SK-N-SH (cell line): ENCODE data around the gene RHOBTB1. TPM values are rescaled to one million over a fixed set of nuclear protein-coding genes. Genes with fewer than 3 reads are reported as not detected.

Source experiments
- CTCF ChIA-PET: fragments of 300-600, 350-600 bp; formaldehyde crosslinking; extraction: SDS; loops from one replicate; lab custom pipeline; 2021; lab: Yijun Ruan, JAX
- POLR2A ChIA-PET: fragments of 350-600 bp; sonication (Branson Sonifier 250); formaldehyde crosslinking; extraction: SDS; loops from one replicate; lab custom pipeline; 2020; ENCODE audit warnings: antibody characterized with exemption, inconsistent platforms; lab: Yijun Ruan, JAX
- DNase-seq: peaks from one replicate; pipeline ENCODE4 v3.0.0; 2012
- H2AFZ ChIP-seq: fragments of 200-600 bp; sonication (generic); 2 replicates; pipeline ENCODE4 v1.8.1; 2016; ENCODE audit warnings: antibody characterized with exemption, mild to moderate bottlenecking, low read depth
- H3F3A ChIP-seq: fragments of 200-600 bp; sonication (generic); replicated peaks from 2 replicates; pipeline ENCODE3; 2016; ENCODE audit warnings: antibody characterized with exemption, mild to moderate bottlenecking; ENCODE audit not compliant: insufficient read depth
- H3K27ac ChIP-seq, 2 experiments: fragments of 200-500 bp in 1 of 2; fragments of 200-600 bp in 1 of 2; sonication (Bioruptor generic) in 1 of 2; sonication (generic), shearing (Covaris generic) in 1 of 2; 2 replicates each; pipeline versions ENCODE4 v1.5.1 to v1.6.1; 2014 to 2016; ENCODE audit warnings: low read depth in 2 of 2, inconsistent platforms in 1 of 2, low read length in 1 of 2, mild to moderate bottlenecking in 1 of 2, mixed read lengths in 1 of 2
- H3K27me3 ChIP-seq: fragments of 200-600 bp; sonication (generic), shearing (Covaris generic); 2 replicates; pipeline ENCODE4 v1.6.1; 2016; ENCODE audit warnings: mixed run types; ENCODE audit not compliant: insufficient read depth
- H3K36me3 ChIP-seq, 2 experiments: fragments of 200-500 bp in 1 of 2; fragments of 200-600 bp in 1 of 2; sonication (Bioruptor generic) in 1 of 2; sonication (generic) in 1 of 2; replicated peaks in 1 of 2; 2 replicates each; pipeline versions ENCODE3 to v1.5.1; 2014 to 2016; ENCODE audit warnings: low read length in 1 of 2, mild to moderate bottlenecking in 1 of 2; ENCODE audit not compliant: insufficient read depth in 2 of 2, control insufficient read depth in 1 of 2
- H3K4me1 ChIP-seq, 2 experiments: fragments of 200-500 bp in 1 of 2; fragments of 200-600 bp in 1 of 2; sonication (Bioruptor generic) in 1 of 2; sonication (generic), shearing (Covaris generic) in 1 of 2; 2 replicates each; pipeline versions ENCODE4 v1.5.1 to v1.6.1; 2014 to 2016; ENCODE audit warnings: low read depth in 1 of 2, low read length in 1 of 2, mixed run types in 1 of 2; ENCODE audit not compliant: insufficient read depth in 2 of 2, control insufficient read depth in 1 of 2
- H3K4me2 ChIP-seq: fragments of 200-600 bp; sonication (generic), shearing (Covaris generic); 2 replicates; pipeline ENCODE4 v1.6.1; 2017; ENCODE audit warnings: mixed run types
- H3K4me3 ChIP-seq, 2 experiments: fragments of 200-500 bp in 1 of 2; fragments of 200-600 bp in 1 of 2; sonication (Bioruptor generic) in 1 of 2; sonication (generic), shearing (Covaris generic) in 1 of 2; 2 replicates each; pipeline versions ENCODE4 v1.5.1 to v1.8.1; 2014 to 2016; ENCODE audit warnings: low read depth in 2 of 2, inconsistent platforms in 1 of 2, low read length in 1 of 2, mild to moderate bottlenecking in 1 of 2, mixed read lengths in 1 of 2, moderate library complexity in 1 of 2
- H3K79me2 ChIP-seq: fragments of 200-600 bp; sonication (generic); 2 replicates; pipeline ENCODE4 v1.8.1; 2017; ENCODE audit warnings: mild to moderate bottlenecking; ENCODE audit not compliant: insufficient read depth
- H3K9ac ChIP-seq: fragments of 200-600 bp; sonication (generic); 2 replicates; pipeline ENCODE4 v1.6.1; 2017; ENCODE audit warnings: mixed run types
- H3K9me2 ChIP-seq: fragments of 200-600 bp; sonication (generic); 2 replicates; pipeline ENCODE4 v1.6.1; 2017; ENCODE audit warnings: mixed run types
- H3K9me3 ChIP-seq: fragments of 200-600 bp; sonication (generic); 2 replicates; pipeline ENCODE4 v1.6.1; 2017; ENCODE audit warnings: mixed run types, mild to moderate bottlenecking, moderate library complexity
- H4K20me1 ChIP-seq: fragments of 200-600 bp; sonication (generic); 2 replicates; pipeline ENCODE4 v1.6.1; 2017; ENCODE audit warnings: mild to moderate bottlenecking, mixed run types; ENCODE audit not compliant: insufficient read depth
- CHD2 ChIP-seq: fragments of 150-350 bp; IDR thresholded peaks from 2 replicates; pipeline ENCODE4 v1.6.1; 2018; ENCODE audit warnings: low read length; ENCODE audit not compliant: partially characterized antibody
- ELF1 ChIP-seq: IDR thresholded peaks from 2 replicates; pipeline ENCODE4 v1.4.0; 2012
- EP300 ChIP-seq, 2 experiments: IDR thresholded peaks; 2 replicates each; pipeline versions ENCODE4 v1.4.0 to v1.6.1; 2012; ENCODE audit warnings: borderline replicate concordance in 1 of 2, low read depth in 1 of 2, low read length in 1 of 2
- EZH2phosphoT487 ChIP-seq: fragments of 200-600 bp; sonication (generic); IDR thresholded peaks from 2 replicates; pipeline ENCODE4 v1.6.1; 2017; ENCODE audit warnings: low read depth, mixed run types, mild to moderate bottlenecking, antibody characterized with exemption, moderate library complexity, borderline replicate concordance
- FOSL2 ChIP-seq: IDR thresholded peaks from 2 replicates; pipeline ENCODE4 v1.4.0; 2012; ENCODE audit warnings: low read depth, mild to moderate bottlenecking, moderate library complexity, borderline replicate concordance
- FOXJ3 ChIP-seq: sonication (generic); formaldehyde crosslinking; IDR thresholded peaks from 2 replicates; pipeline ENCODE4 v1.5.1; 2020; ENCODE audit warnings: mild to moderate bottlenecking, missing genetic modification reagents
- GABPA ChIP-seq: IDR thresholded peaks from 2 replicates; pipeline ENCODE4 v1.4.0; 2012; ENCODE audit warnings: low read depth, mild to moderate bottlenecking
- GATA2 ChIP-seq: sonication (generic); formaldehyde crosslinking; IDR thresholded peaks from 2 replicates; pipeline ENCODE4 v1.5.0; 2020; ENCODE audit warnings: mild to moderate bottlenecking, missing genetic modification reagents
- MAX ChIP-seq: IDR thresholded peaks from 2 replicates; pipeline ENCODE4 v1.4.0; 2012; ENCODE audit warnings: low read depth
- MEF2A ChIP-seq: IDR thresholded peaks from 2 replicates; pipeline ENCODE4 v1.4.0; 2012; ENCODE audit warnings: low read depth, borderline replicate concordance
- MXI1 ChIP-seq: IDR thresholded peaks from 2 replicates; pipeline ENCODE4 v1.6.1; 2012; ENCODE audit warnings: mild to moderate bottlenecking, low read depth, low read length, improper control_type of control experiment
- POLR2AphosphoS5 ChIP-seq: IDR thresholded peaks from 2 replicates; pipeline ENCODE4 v1.6.1; 2012; ENCODE audit warnings: low read depth, low read length
- RCOR1 ChIP-seq: fragments of 150-350 bp; IDR thresholded peaks from 2 replicates; pipeline ENCODE4 v1.6.1; 2017; ENCODE audit warnings: antibody characterized with exemption, low read length
- RXRA ChIP-seq: IDR thresholded peaks from 2 replicates; pipeline ENCODE4 v1.4.0; 2012; ENCODE audit warnings: low read depth, mild to moderate bottlenecking, borderline replicate concordance
- TAF1 ChIP-seq: IDR thresholded peaks from 2 replicates; pipeline ENCODE4 v1.6.1; 2012; ENCODE audit warnings: low read depth, mild to moderate bottlenecking, low read length, moderate library complexity, borderline replicate concordance
- TEAD4 ChIP-seq: IDR thresholded peaks from 2 replicates; pipeline ENCODE4 v1.4.0; 2012; ENCODE audit warnings: mild to moderate bottlenecking, borderline replicate concordance; ENCODE audit not compliant: insufficient read depth
- USF2 ChIP-seq: fragments of 150-350 bp; IDR thresholded peaks from 2 replicates; pipeline ENCODE4 v1.6.1; 2017; ENCODE audit warnings: antibody characterized with exemption, low read length, low read depth, borderline replicate concordance
- WGBS: methylation state at CpG from one replicate; pipeline ENCODE4 v1.1.6; 2017; ENCODE audit warnings: low lambda C conversion rate; 5-methylcytosine and 5-hydroxymethylcytosine counted together
- polyA plus RNA-seq, 3 experiments: library from polyadenylated mRNA; depleted of rRNA; stranded (reverse); fragments of >200 nt; gene quantifications; 2 replicates each; pipeline ENCODE4 v1.2.3, GENCODE V29; 2012
- TF ChIP-seq, protein P1 (sequence below): IDR thresholded peaks from 2 replicates; pipeline ENCODE4; 2012

RHOBTB1 gene
- polyA plus RNA-seq, 1 of the 3 experiments (the other 2 are of a cell fraction): 10.5 TPM

GRCh38 chr10:60932756-60933155 lies 11.2 kb downstream of the RHOBTB1 start:
- Histone ChIP-seq H3K9me3 (no peaks in the 10 kb centered on the region), H3K79me2 (peaks cover 39% of the 10 kb centered on the region), H3K36me3 (peaks cover 36 to 52% of the 10 kb centered on the region in 2 experiments), H3K9me2 (no peaks in the 10 kb centered on the region), H3F3A (peaks cover 2% of the 10 kb centered on the region), H3K9ac (no peak overlapping the region), H3K4me1 (no peaks in the 10 kb centered on the region), H3K27me3 (no peaks in the 10 kb centered on the region), H4K20me1 (no peaks in the 10 kb centered on the region), H3K4me2 (no peak overlapping the region), H3K27ac (no peak overlapping the region), H2AFZ (no peak overlapping the region), H3K4me3 (no peak overlapping the region)
- no peak for DNase-seq
- 94% methylated on average over 4 of the region's 4 CpGs for WGBS
- ChIA-PET POLR2A (interaction anchor here (1.4 kb wide), 1 partner anchor 10 kb away, joined by 6 read pairs; no protein-coding TSS in a partner anchor), CTCF (interaction anchor here (0.7 to 0.9 kb wide), 2 partner anchors 10 to 19 kb away, joined by 3 read pairs; no protein-coding TSS in a partner anchor)
- TF ChIP-seq RXRA (no peak), MEF2A (no peak), TAF1 (no peak), RCOR1 (no peak), EZH2phosphoT487 (no peak), TEAD4 (no peak), MXI1 (no peak), GABPA (no peak), POLR2AphosphoS5 (no peak), MAX (no peak), FOXJ3 (CRISPR knock-in tag) (no peak), EP300 (IDR thresholded peaks at IDR 0.05; ENCODE audit: borderline replicate concordance in 1 of 2, low read depth in 1 of 2, low read length in 1 of 2) (no peak), FOSL2 (no peak), CHD2 (no peak), GATA2 (CRISPR knock-in tag) (no peak), ELF1 (no peak), USF2 (no peak)
- TF ChIP-seq, protein P1, sequence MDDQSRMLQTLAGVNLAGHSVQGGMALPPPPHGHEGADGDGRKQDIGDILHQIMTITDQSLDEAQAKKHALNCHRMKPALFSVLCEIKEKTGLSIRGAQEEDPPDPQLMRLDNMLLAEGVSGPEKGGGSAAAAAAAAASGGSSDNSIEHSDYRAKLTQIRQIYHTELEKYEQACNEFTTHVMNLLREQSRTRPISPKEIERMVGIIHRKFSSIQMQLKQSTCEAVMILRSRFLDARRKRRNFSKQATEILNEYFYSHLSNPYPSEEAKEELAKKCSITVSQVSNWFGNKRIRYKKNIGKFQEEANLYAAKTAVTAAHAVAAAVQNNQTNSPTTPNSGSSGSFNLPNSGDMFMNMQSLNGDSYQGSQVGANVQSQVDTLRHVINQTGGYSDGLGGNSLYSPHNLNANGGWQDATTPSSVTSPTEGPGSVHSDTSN: no peak
